H1 (cell line): ENCODE measurements around the gene TFAP2E. TPM values are rescaled to one million over a fixed set of nuclear protein-coding genes. Genes with fewer than 3 reads are reported as not detected.
A peak's percentile ranks its signal among the peaks of the same experiment; 100 is the strongest.

Source experiments
- ATF3 ChIP-seq: IDR thresholded peaks from 2 replicates; pipeline ENCODE4 v1.6.1; 2011; ENCODE audit warnings: low read depth, mild to moderate bottlenecking, low read length; ENCODE audit not compliant: insufficient read depth
- BRCA1 ChIP-seq: IDR thresholded peaks from 2 replicates; pipeline ENCODE4 v1.6.1; 2012; ENCODE audit warnings: low read depth, low read length, improper control_type of control experiment
- KDM1A ChIP-seq: fragments of 200-600, 300-600 bp; sonication (generic); IDR thresholded peaks from 2 replicates; pipeline ENCODE4 v1.7.1; 2016; ENCODE audit warnings: mild to moderate bottlenecking, low read length, borderline replicate concordance
- KDM4A ChIP-seq: IDR thresholded peaks from one replicate; pipeline ENCODE4 v1.7.1; 2012; ENCODE audit warnings: low read depth, mild to moderate bottlenecking, moderate library complexity, low read length, inconsistent platforms; ENCODE audit not compliant: severe bottlenecking
- KDM5A ChIP-seq: fragments of 200-600 bp; IDR thresholded peaks from 2 replicates; pipeline ENCODE4 v1.7.1; 2012; ENCODE audit warnings: mild to moderate bottlenecking, low read length, inconsistent platforms, mixed read lengths
- MAX ChIP-seq: IDR thresholded peaks from 2 replicates; pipeline ENCODE4 v1.6.1; 2012; ENCODE audit warnings: inconsistent platforms
- NANOG ChIP-seq: IDR thresholded peaks from 2 replicates; pipeline ENCODE4 v1.6.1; 2011; ENCODE audit warnings: low read length, low read depth, mild to moderate bottlenecking, inconsistent platforms; ENCODE audit not compliant: insufficient read depth, poor library complexity, severe bottlenecking
- POLR2A ChIP-seq, 2 experiments: IDR thresholded peaks; 1 replicate in 1 of 2; 2 replicates in 1 of 2; pipeline ENCODE4 v1.6.1; 2011; ENCODE audit warnings: low read depth in 2 of 2, low read length in 2 of 2, mild to moderate bottlenecking in 2 of 2; ENCODE audit errors: control extremely low read depth in 1 of 2
- POLR2AphosphoS5 ChIP-seq: IDR thresholded peaks from 2 replicates; pipeline ENCODE4 v1.6.1; 2011; ENCODE audit warnings: low read depth, low read length
- RBBP5 ChIP-seq: IDR thresholded peaks from 2 replicates; pipeline ENCODE4 v1.7.1; 2012; ENCODE audit warnings: low read depth, mild to moderate bottlenecking, inconsistent platforms, low read length, moderate library complexity, borderline replicate concordance
- SIN3A ChIP-seq, 2 experiments: IDR thresholded peaks in 1 of 2; conservative IDR thresholded peaks in 1 of 2; 2 replicates each; pipeline ENCODE4 v1.6.1; 2011 to 2012; ENCODE audit warnings: low read length in 2 of 2, improper control_type of control experiment in 1 of 2, low read depth in 1 of 2, mild to moderate bottlenecking in 1 of 2
- SIRT6 ChIP-seq: IDR thresholded peaks from one replicate; pipeline ENCODE4 v1.7.1; 2012; ENCODE audit warnings: low read length, inconsistent platforms
- SIX5 ChIP-seq: IDR thresholded peaks from 2 replicates; pipeline ENCODE4 v1.6.1; 2011; ENCODE audit warnings: mild to moderate bottlenecking, low read depth, low read length
- SP2 ChIP-seq: IDR thresholded peaks from 2 replicates; pipeline ENCODE4 v1.6.1; 2012; ENCODE audit warnings: mild to moderate bottlenecking, low read length, inconsistent platforms
- SRF ChIP-seq: IDR thresholded peaks from 2 replicates; pipeline ENCODE4 v1.6.1; 2011; ENCODE audit warnings: mild to moderate bottlenecking, low read depth, low read length, moderate library complexity
- TBP ChIP-seq: IDR thresholded peaks from 2 replicates; pipeline ENCODE4 v1.6.1; 2011; ENCODE audit warnings: low read depth, low read length, improper control_type of control experiment
- YY1 ChIP-seq: IDR thresholded peaks from 2 replicates; pipeline ENCODE4 v1.6.1; 2011; ENCODE audit warnings: low read depth, mild to moderate bottlenecking, low read length
- polyA plus RNA-seq, 7 experiments: library from polyadenylated mRNA; depleted of rRNA in 3 of 7; stranded (reverse) in 5 of 7; unstranded in 2 of 7; fragments of >200 nt in 5 of 7; fragments of 200-250 nt in 2 of 7; gene quantifications; 1 replicate in 5 of 7; 2 replicates in 1 of 7; 4 replicates in 1 of 7; pipeline versions ENCODE4 v1.2.1 to v1.2.3, GENCODE V29; 2011 to 2013; ENCODE audit warnings: missing spikeins in 2 of 7, mixed read lengths in 2 of 7
- total RNA-seq: library from RNA; stranded (reverse); fragmentation: NEBNext Ultra II Directional; extraction: Animal tissue kit (Norgen Biotek cat#: 25700); gene quantifications from 2 replicates; pipeline ENCODE4 v1.2.1, GENCODE V29; 2021
- TF ChIP-seq, protein P1 (sequence below): IDR thresholded peaks from 2 replicates; pipeline ENCODE4 v1.6.1; 2012; ENCODE audit warnings: inconsistent platforms

TFAP2E gene
- total and polyA plus RNA-seq, 2 of the 8 experiments (the other 6 are each of a cell fraction or from before 2014, with no cell fraction given), result 0.24 to 0.50 TPM

GRCh38 chr1:35641233-35641866 is 68.2 kb downstream of the TFAP2E start, which contains the start of gene PSMB2 (continued):
- no peak for TF ChIP-seq SIX5
- TF ChIP-seq KDM1A, result no peak
- TF ChIP-seq YY1, result no peak
- TF ChIP-seq, protein P1, sequence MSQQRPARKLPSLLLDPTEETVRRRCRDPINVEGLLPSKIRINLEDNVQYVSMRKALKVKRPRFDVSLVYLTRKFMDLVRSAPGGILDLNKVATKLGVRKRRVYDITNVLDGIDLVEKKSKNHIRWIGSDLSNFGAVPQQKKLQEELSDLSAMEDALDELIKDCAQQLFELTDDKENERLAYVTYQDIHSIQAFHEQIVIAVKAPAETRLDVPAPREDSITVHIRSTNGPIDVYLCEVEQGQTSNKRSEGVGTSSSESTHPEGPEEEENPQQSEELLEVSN, result no peak
- TF ChIP-seq SP2, result no peak
- TF ChIP-seq SIRT6, result no peak
- peak; percentile 93 for TF ChIP-seq TBP
- peak; percentile 82 for TF ChIP-seq BRCA1
- TF ChIP-seq KDM5A, result peak; percentile 86
- peak; percentile 82 for TF ChIP-seq MAX
- TF ChIP-seq KDM4A, result peak; percentile 100
- peak; percentile 99 for TF ChIP-seq POLR2AphosphoS5
- no peak for TF ChIP-seq NANOG
- peak; percentile 81 for TF ChIP-seq SRF
- peak; percentile 96 for TF ChIP-seq ATF3
- 0 out of 2 replicates have a peak, but pooled peaks have one; percentile 75 for TF ChIP-seq RBBP5
- peak; percentile 84 to 88; a peak in 2 of 4 replicates for TF ChIP-seq SIN3A (conservative IDR thresholded peaks at IDR 0.05 in 1 of 2, IDR thresholded peaks at IDR 0.05 in 1 of 2; ENCODE audit: low read depth in 1 of 2, low read length in 2 of 2)
- TF ChIP-seq POLR2A (IDR thresholded peaks at IDR 0.05; ENCODE audit: control extremely low read depth in 1 of 2, low read depth in 2 of 2, low read length in 2 of 2), result peak; percentile 93 to 99
- TF ChIP-seq, all 59 proteins: peak for 20
